GM12878 (cell line): ENCODE measurements around the gene NCOA6. TPM values are rescaled to one million over a fixed set of nuclear protein-coding genes. Genes with fewer than 3 reads are reported as not detected.

Experiments used
- ATAC-seq: fragments of 200-7000 bp; cut with Tn5 transposase; 3 replicates; pipeline ENCODE4 v1.9.1; 2020; ENCODE audit warnings: mild to moderate bottlenecking, moderate library complexity
- BruUV-seq: library from RNA; stranded (reverse); fragments of 400-500 nt; replicated peaks from 2 replicates; lab custom pipeline; 2021; lab: Mats Ljungman, UMichigan
- CTCF ChIA-PET: fragments of 300-600 bp; sonication (Branson Sonifier 250); formaldehyde crosslinking; extraction: SDS; loops from one replicate; lab custom pipeline; 2021; ENCODE audit warnings: inconsistent platforms; lab: Yijun Ruan, JAX
- POLR2A ChIA-PET: fragments of 350-600 bp; formaldehyde crosslinking; extraction: SDS; loops from one replicate; lab custom pipeline; 2021; ENCODE audit warnings: inconsistent platforms; lab: Charles Lee
- RAD21 ChIA-PET: fragments of 300-600 bp; sonication (Branson Sonifier 250); formaldehyde crosslinking; loops from one replicate; lab custom pipeline; 2023; ENCODE audit warnings: antibody characterized with exemption; ENCODE audit not compliant: unreplicated experiment; lab: Charles Lee
- SMC1A ChIA-PET: fragments of 300-600 bp; sonication (Branson Sonifier 250); formaldehyde crosslinking; loops from one replicate; lab custom pipeline; 2023; ENCODE audit not compliant: unreplicated experiment, uncharacterized antibody; lab: Charles Lee
- DNase-seq: peaks from one replicate; pipeline ENCODE4 v3.0.0-alpha.2; 2011; ENCODE audit warnings: low read depth, low spot score
- FAIRE-seq: peaks from 3 replicates; lab custom pipeline; 2011; peaks lifted over from hg19 to GRCh38; lab: Jason Lieb, UNC
- H2AFZ ChIP-seq: 2 replicates; pipeline ENCODE4 v1.6.0; 2011; ENCODE audit warnings: low read depth, low read length, control low read depth; ENCODE audit not compliant: control insufficient read depth
- H3K27ac ChIP-seq: 2 replicates; pipeline ENCODE4 v1.5.1; 2011; ENCODE audit warnings: control low read depth; ENCODE audit not compliant: control insufficient read depth, insufficient read depth
- H3K27me3 ChIP-seq, 2 experiments: replicated peaks in 1 of 2; 2 replicates each; pipeline versions ENCODE4 v1.6.0 to v1.6.1; 2011; ENCODE audit warnings: low read length in 1 of 2; ENCODE audit not compliant: control insufficient read depth in 2 of 2, insufficient read depth in 2 of 2
- H3K36me3 ChIP-seq, 2 experiments: 2 replicates each; pipeline ENCODE4 v1.5.1; 2011; ENCODE audit warnings: low read length in 1 of 2; ENCODE audit not compliant: control insufficient read depth in 2 of 2, insufficient read depth in 2 of 2
- H3K4me1 ChIP-seq: 2 replicates; pipeline ENCODE4 v1.6.1; 2011; ENCODE audit warnings: mild to moderate bottlenecking, low read length, moderate library complexity, mixed read lengths; ENCODE audit not compliant: control insufficient read depth, insufficient read depth
- H3K4me2 ChIP-seq: 2 replicates; pipeline ENCODE4 v1.6.0; 2011; ENCODE audit warnings: control low read depth; ENCODE audit not compliant: control insufficient read depth, insufficient read depth
- H3K4me3 ChIP-seq: fragments of 200-600 bp; sonication (generic); 2 replicates; pipeline ENCODE4 v1.5.1; 2016
- H3K79me2 ChIP-seq: 2 replicates; pipeline ENCODE4 v1.6.0; 2011; ENCODE audit warnings: low read length; ENCODE audit not compliant: control insufficient read depth, insufficient read depth
- H3K9ac ChIP-seq: 2 replicates; pipeline ENCODE4 v1.8.0; 2011; ENCODE audit warnings: low read length, control low read depth, mixed read lengths; ENCODE audit not compliant: control insufficient read depth, insufficient read depth
- H3K9me3 ChIP-seq: replicated peaks from 3 replicates; pipeline ENCODE4 v1.5.1; 2011; ENCODE audit warnings: mild to moderate bottlenecking, low read length; ENCODE audit not compliant: control insufficient read depth, insufficient read depth
- H4K20me1 ChIP-seq: 2 replicates; pipeline ENCODE4 v1.6.0; 2011; ENCODE audit not compliant: control insufficient read depth, insufficient read depth
- ATF2 ChIP-seq: IDR thresholded peaks from 2 replicates; pipeline ENCODE4 v1.6.1; 2012; ENCODE audit warnings: low read length, inconsistent platforms
- BCLAF1 ChIP-seq: fragments of 450-650 bp; IDR thresholded peaks from 2 replicates; pipeline ENCODE4 v1.6.1; 2017; ENCODE audit warnings: antibody characterized with exemption, mild to moderate bottlenecking, moderate library complexity
- CTCF ChIP-seq, 3 experiments: IDR thresholded peaks in 2 of 3; conservative IDR thresholded peaks in 1 of 3; 2 replicates each; pipeline ENCODE4 v1.5.1; 2011; ENCODE audit warnings: low read depth in 3 of 3, low read length in 3 of 3, mild to moderate bottlenecking in 3 of 3, control low read depth in 2 of 3, moderate library complexity in 2 of 3, inconsistent platforms in 1 of 3, mixed read lengths in 1 of 3; ENCODE audit not compliant: control insufficient read depth in 2 of 3, insufficient read depth in 1 of 3; ENCODE audit errors: extremely low read depth in 1 of 3
- RAD21 ChIP-seq: IDR thresholded peaks from 2 replicates; pipeline ENCODE4 v1.6.1; 2011; ENCODE audit warnings: mild to moderate bottlenecking, low read depth, low read length, moderate library complexity; ENCODE audit not compliant: insufficient read depth
- RUNX3 ChIP-seq: IDR thresholded peaks from 2 replicates; pipeline ENCODE4 v1.6.1; 2012; ENCODE audit warnings: low read length, inconsistent platforms
- SMC3 ChIP-seq: IDR thresholded peaks from 2 replicates; pipeline ENCODE4 v1.6.1; 2011; ENCODE audit warnings: low read length, improper control_type of control experiment, borderline replicate concordance
- WGBS: methylation state at CpG from one replicate; pipeline ENCODE4 v1.1.6; 2016; ENCODE audit warnings: low lambda C conversion rate; ENCODE audit not compliant: insufficient replicate concordance, insufficient coverage; ENCODE audit errors: missing lambda C conversion rate; 5-methylcytosine and 5-hydroxymethylcytosine counted together
- in situ Hi-C: fragments of 300-500 bp; cut with MboI; formaldehyde crosslinking; loops from 9 replicates; pipeline ENCODE4 v1.14.3; 2018; ENCODE audit warnings: mixed read lengths
- intact Hi-C: fragments of 100-400 bp; cut with micrococcal nuclease; formaldehyde crosslinking; loops from one replicate; pipeline ENCODE4 v1.14.2; 2022; ENCODE audit not compliant: unreplicated experiment
- polyA plus RNA-seq, 11 experiments: library from polyadenylated mRNA; depleted of rRNA in 4 of 11; unstranded in 6 of 11; stranded (reverse) in 5 of 11; fragments of >200 nt; fragmentation: Nextera tagmentation in 4 of 11; fragmentation: Illumina TruSeq in 1 of 11; extraction: Ambion mirVana in 4 of 11; extraction: Trizol in 1 of 11; gene quantifications; 1 replicate in 1 of 11; 2 replicates in 10 of 11; pipeline versions ENCODE4 v1.2.1 to v1.2.3, GENCODE V29; 2011 to 2016; ENCODE audit warnings: inconsistent platforms in 2 of 11, missing spikeins in 2 of 11, low read depth in 1 of 11
- total RNA-seq, 4 experiments: library from RNA; depleted of rRNA in 3 of 4; stranded (reverse); fragments of >200 nt in 3 of 4; fragmentation: Illumina TruSeq in 1 of 4; extraction: Trizol in 1 of 4; gene quantifications; 2 replicates each; pipeline versions ENCODE4 v1.2.1 to v1.2.3, GENCODE V29; 2013 to 2021

Gene NCOA6
- total and polyA plus RNA-seq, 10 of the 15 experiments (the other 5 are each of a cell fraction or from before 2014, with no cell fraction given), result 6.1 to 20.6 (median 12.6) TPM

GRCh38 chr20:34753706-34754461, 71.6 kb downstream of the NCOA6 start:
- FAIRE-seq, result peak; percentile 81
- H3K4me2 ChIP-seq, result no peak overlapping the region
- WGBS, result 90% methylated on average over 2 of the region's 2 CpGs

More at GRCh38 chr20:34753706-34754461, 71.6 kb downstream of the NCOA6 start:
- Histone ChIP-seq H4K20me1 (no peaks in the 10 kb centered on the region), H3K4me3 (no peak overlapping the region), H3K9me3 (no peaks in the 10 kb centered on the region; the same call in 2 of the 3 replicates), H2AFZ (no peak overlapping the region), H3K36me3 (peaks cover 13 to 30% of the 10 kb centered on the region in 2 experiments), H3K27me3 (no peaks in the 10 kb centered on the region), H3K27ac (peak overlapping the region; percentile 73), H3K4me1 (peaks cover 24% of the 10 kb centered on the region), H3K79me2 (no peaks in the 10 kb centered on the region), H3K9ac (no peak overlapping the region)
- TF ChIP-seq RAD21 (peak; percentile 50), BCLAF1 (no peak), RUNX3 (peak; percentile 54), ATF2 (no peak), SMC3 (peak; percentile 31; the same call in 1 of the 2 replicates), CTCF (IDR thresholded peaks at IDR 0.05 in 2 of 3, conservative IDR thresholded peaks at IDR 0.05 in 1 of 3; ENCODE audit: control insufficient read depth in 2 of 3, extremely low read depth in 1 of 3, insufficient read depth in 1 of 3, low read depth in 3 of 3, low read length in 3 of 3) (peak; percentile 18 to 28 (median 20); a peak in 3 of 6 replicates)
- ChIA-PET POLR2A (interaction anchor here (1.1 to 1.6 kb wide), 2 partner anchors 34 to 41 kb away, joined by 4 to 7 read pairs; no protein-coding TSS in a partner anchor), SMC1A (interaction anchor here (0.7 to 6.7 kb wide), 10 partner anchors 13 to 244 kb away, joined by 3 to 41 read pairs (median 4); partner anchors contain the start of genes PIGU and TP53INP2), CTCF (interaction anchor here (0.7 to 7.3 kb wide), 10 partner anchors 15 to 224 kb away, joined by 3 to 58 read pairs (median 4); no protein-coding TSS in a partner anchor), RAD21 (interaction anchor here (1.0 to 4.3 kb wide), 7 partner anchors 9 to 239 kb away, joined by 3 to 17 read pairs (median 4); partner anchors contain the start of gene TP53INP2)
- BruUV-seq, result no TSS peak
- ATAC-seq, result no peak
- intact Hi-C loops, result loop anchor here (2.0 kb wide), 1 partner anchor 43 kb away; no protein-coding TSS in a partner anchor
- in situ Hi-C loops, result no loop called here
- DNase-seq, result no peak
